DND-41 (cell line): ENCODE results near the gene OR10A5.

Experiments
- EZH2 ChIP-seq: IDR thresholded peaks from 3 replicates; pipeline ENCODE4 v1.6.1; 2012; ENCODE audit warnings: borderline replicate concordance, low read depth, mild to moderate bottlenecking, moderate library complexity, low read length, inconsistent platforms; ENCODE audit not compliant: severe bottlenecking
- TF ChIP-seq, protein P1 (sequence below): IDR thresholded peaks from 2 replicates; pipeline ENCODE4 v1.5.1; 2012; ENCODE audit warnings: borderline replicate concordance, low read length, moderate library complexity, mild to moderate bottlenecking; ENCODE audit not compliant: poor library complexity, severe bottlenecking; ENCODE audit errors: extremely low read depth

DNA sequence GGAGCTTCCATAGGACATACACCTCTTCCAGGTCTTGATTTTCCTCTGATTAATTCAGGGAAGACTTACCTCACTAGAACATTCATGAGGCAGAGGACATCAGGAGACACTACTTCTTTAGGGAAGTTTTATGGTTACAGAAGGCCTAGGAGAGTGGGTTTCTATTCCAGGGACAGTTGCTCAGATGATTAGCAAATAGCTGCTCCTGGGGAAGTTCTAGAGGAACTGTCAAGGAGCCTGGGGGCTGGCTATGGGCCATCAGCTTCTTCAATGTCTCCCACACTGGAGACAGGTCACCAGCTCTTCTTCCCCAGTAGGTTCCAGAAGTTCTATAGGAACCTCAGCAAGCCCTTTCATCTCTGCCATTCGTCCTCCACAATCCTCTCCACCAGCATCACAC, 11.5 kb upstream of the OR10A5 start:
- TF ChIP-seq, protein P1, sequence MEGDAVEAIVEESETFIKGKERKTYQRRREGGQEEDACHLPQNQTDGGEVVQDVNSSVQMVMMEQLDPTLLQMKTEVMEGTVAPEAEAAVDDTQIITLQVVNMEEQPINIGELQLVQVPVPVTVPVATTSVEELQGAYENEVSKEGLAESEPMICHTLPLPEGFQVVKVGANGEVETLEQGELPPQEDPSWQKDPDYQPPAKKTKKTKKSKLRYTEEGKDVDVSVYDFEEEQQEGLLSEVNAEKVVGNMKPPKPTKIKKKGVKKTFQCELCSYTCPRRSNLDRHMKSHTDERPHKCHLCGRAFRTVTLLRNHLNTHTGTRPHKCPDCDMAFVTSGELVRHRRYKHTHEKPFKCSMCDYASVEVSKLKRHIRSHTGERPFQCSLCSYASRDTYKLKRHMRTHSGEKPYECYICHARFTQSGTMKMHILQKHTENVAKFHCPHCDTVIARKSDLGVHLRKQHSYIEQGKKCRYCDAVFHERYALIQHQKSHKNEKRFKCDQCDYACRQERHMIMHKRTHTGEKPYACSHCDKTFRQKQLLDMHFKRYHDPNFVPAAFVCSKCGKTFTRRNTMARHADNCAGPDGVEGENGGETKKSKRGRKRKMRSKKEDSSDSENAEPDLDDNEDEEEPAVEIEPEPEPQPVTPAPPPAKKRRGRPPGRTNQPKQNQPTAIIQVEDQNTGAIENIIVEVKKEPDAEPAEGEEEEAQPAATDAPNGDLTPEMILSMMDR: no peak
- no peak for TF ChIP-seq EZH2
